ENCODE measurements around the gene KCTD2.

DNA sequence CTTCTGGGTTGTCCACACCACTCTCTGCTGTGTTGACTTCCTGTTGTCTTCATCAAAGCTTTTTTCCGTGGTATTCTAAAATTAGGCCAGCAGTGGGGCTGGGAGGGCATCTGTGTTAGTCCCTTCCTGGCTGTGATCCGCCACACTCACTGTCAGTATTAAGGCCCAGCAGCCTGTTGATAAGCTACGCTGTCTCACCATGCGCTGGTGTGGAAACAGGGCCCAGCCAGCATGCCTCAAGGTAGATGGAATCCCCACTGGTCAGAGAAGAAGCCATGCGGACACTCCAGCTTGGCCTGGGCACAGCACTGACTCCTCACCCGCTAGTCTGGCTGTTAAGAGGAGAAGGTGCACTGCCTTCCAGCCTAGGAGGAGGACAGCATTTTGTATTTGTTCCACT is 48.2 kb upstream of the KCTD2 start:
- TF ChIP-seq GABPA (IDR thresholded peaks at IDR 0.05; ENCODE audit: low read depth) = no peak
- TF ChIP-seq, protein P1, sequence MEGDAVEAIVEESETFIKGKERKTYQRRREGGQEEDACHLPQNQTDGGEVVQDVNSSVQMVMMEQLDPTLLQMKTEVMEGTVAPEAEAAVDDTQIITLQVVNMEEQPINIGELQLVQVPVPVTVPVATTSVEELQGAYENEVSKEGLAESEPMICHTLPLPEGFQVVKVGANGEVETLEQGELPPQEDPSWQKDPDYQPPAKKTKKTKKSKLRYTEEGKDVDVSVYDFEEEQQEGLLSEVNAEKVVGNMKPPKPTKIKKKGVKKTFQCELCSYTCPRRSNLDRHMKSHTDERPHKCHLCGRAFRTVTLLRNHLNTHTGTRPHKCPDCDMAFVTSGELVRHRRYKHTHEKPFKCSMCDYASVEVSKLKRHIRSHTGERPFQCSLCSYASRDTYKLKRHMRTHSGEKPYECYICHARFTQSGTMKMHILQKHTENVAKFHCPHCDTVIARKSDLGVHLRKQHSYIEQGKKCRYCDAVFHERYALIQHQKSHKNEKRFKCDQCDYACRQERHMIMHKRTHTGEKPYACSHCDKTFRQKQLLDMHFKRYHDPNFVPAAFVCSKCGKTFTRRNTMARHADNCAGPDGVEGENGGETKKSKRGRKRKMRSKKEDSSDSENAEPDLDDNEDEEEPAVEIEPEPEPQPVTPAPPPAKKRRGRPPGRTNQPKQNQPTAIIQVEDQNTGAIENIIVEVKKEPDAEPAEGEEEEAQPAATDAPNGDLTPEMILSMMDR (IDR thresholded peaks at IDR 0.05) = no peak
- no peak for TF ChIP-seq TCF12 (IDR thresholded peaks at IDR 0.05)
